Urinary bladder (tissue), 4 donors: ENCODE measurements around the gene TMIGD3. TPM values are rescaled to one million over a fixed set of nuclear protein-coding genes. Genes with fewer than 3 reads are reported as not detected.
A peak's percentile ranks its signal among the peaks of the same experiment; 100 is the strongest.

Source experiments
- DNase-seq: peaks from one replicate; pipeline ENCODE4 v3.0.0-alpha.2; 2015; ENCODE audit errors: extremely low spot score
- H3K27ac ChIP-seq: one replicate; pipeline ENCODE4 v1.5.1; 2013; ENCODE audit warnings: low read depth, mild to moderate bottlenecking, moderate library complexity
- H3K36me3 ChIP-seq: one replicate; pipeline ENCODE4 v1.6.1; 2013; ENCODE audit warnings: mild to moderate bottlenecking, moderate library complexity; ENCODE audit not compliant: insufficient read depth
- H3K4me1 ChIP-seq: one replicate; pipeline ENCODE4 v1.6.1; 2013; ENCODE audit warnings: mild to moderate bottlenecking, moderate library complexity; ENCODE audit not compliant: insufficient read depth
- H3K4me3 ChIP-seq: one replicate; pipeline ENCODE4 v1.5.1; 2013; ENCODE audit warnings: low read depth, low read length
- WGBS: extraction: QIAGEN DNeasy Blood & Tissue Kit; methylation state at CpG from one replicate; pipeline ENCODE4 v1.1.7; 2013; 5-methylcytosine and 5-hydroxymethylcytosine counted together
- polyA plus RNA-seq: library from polyadenylated mRNA; stranded (reverse); fragments of 200-250 nt; gene quantifications from one replicate; pipeline ENCODE4 v1.2.3, GENCODE V29; 2013
- total RNA-seq: library from RNA; depleted of rRNA; stranded (reverse); fragments of >200 nt; gene quantifications from one replicate; pipeline ENCODE4 v1.2.3, GENCODE V29; 2014
- donor health status: healthy with polysubstance abuse.
- donor health status: healthy.

TMIGD3 gene
- total and polyA plus RNA-seq, 2 donors = 0.74 to 5.0 TPM

DNA sequence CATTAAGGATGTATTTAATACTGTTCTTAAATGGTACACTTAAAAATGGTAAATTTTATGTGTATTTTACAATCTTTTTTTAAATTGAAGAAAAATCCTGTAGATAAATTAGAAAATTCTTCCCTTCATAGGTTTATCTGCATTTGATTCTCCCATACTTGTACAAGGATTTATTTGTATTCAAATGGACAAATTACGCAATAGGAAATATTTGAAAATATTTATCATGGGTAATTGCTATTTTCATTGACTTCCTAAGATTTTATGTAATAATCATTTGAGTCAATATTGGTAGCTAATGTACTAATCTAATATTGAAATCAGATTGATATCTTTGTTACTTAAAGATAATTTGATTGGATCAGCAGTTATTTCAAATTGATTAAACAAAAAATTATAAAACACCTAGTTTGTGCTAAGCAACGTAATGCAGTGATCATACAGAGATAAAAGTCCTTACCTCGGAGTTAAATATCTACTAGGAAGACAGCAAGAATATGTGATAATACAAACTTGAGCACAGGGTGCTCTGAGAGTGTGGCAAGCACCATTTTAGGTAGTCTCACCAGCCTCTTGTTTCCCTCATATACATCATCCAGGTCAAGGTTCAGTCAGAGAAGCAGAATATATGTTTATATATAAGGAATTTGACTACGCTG is 40.9 kb downstream of the TMIGD3 start:
- DNase-seq = no peak
- 54% methylated on average over 4 of the region's 4 CpGs for WGBS
- Histone ChIP-seq H3K4me3 (no peak overlapping the region), H3K4me1 (no peaks in the 10 kb centered on the region), H3K27ac (no peak overlapping the region), H3K36me3 (peaks cover 2% of the 10 kb centered on the region)

GRCh38 chr1:111461765-111462164 is 41.7 kb downstream of the TMIGD3 start:
- 96% methylated on average over 6 of the region's 6 CpGs for WGBS
- Histone ChIP-seq H3K27ac (no peak overlapping the region), H3K4me3 (no peak overlapping the region), H3K4me1 (no peaks in the 10 kb centered on the region), H3K36me3 (peaks cover 2% of the 10 kb centered on the region)
- DNase-seq = no peak

DNA sequence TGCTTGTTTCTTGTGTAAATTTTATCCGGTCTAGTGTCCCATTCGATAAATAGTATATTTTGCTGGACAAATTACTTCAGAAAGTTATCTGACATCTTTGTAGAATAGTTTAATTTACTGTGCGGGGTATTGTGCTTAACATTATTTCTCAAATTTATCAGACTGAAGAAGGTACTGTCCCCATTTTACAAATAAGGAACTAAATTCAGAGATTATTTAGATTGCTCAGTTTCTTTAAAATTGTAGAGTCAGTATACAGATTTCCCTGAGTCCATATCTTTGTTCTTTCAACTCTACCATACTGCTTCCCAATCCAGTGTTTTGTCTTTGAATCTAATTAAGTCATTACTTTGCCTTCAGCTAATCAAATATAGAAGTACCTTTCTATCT is 47.8 kb downstream of the TMIGD3 start:
- no peak overlapping the region for H3K27ac ChIP-seq
- H3K4me1 ChIP-seq = peaks cover 4% of the 10 kb centered on the region
- H3K36me3 ChIP-seq = peaks cover 2% of the 10 kb centered on the region
- no peak overlapping the region for H3K4me3 ChIP-seq
- WGBS = 93% methylated on average over 3 of the region's 3 CpGs
- no peak for DNase-seq

- Histone ChIP-seq H3K4me1 (peaks cover 4% of the 10 kb centered on the region), H3K36me3 (peaks cover 2% of the 10 kb centered on the region), H3K27ac (no peak overlapping the region), H3K4me3 (no peak overlapping the region)
- WGBS = 66% methylated on average over 5 of the region's 5 CpGs
- no peak for DNase-seq
Measured at GRCh38 chr1:111454859-111455641, 48.4 kb downstream of the TMIGD3 start.

DNA sequence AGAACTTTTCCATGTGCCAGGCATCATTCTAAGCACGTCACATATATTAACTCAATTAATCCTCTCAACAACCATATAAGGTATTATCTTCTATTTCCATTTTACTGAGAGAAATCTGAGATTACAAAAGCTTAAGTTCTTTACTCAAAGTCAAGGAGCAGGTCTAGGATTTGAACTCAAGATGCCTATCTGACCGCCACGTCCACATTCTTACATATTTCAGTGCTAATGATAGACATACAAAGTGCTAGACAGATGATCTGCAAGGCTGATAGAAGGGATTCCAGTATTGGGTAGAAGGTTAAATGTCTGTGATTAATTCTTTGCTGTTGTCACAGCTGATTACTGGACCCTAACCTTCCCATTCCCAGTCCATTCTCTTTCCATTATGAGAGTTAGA is 49.7 kb downstream of the TMIGD3 start:
- Histone ChIP-seq H3K4me1 (peaks cover 5% of the 10 kb centered on the region), H3K36me3 (peaks cover 2% of the 10 kb centered on the region), H3K27ac (no peak overlapping the region), H3K4me3 (no peak overlapping the region)
- 72% methylated on average over 3 of the region's 3 CpGs for WGBS
- no peak for DNase-seq

DNA sequence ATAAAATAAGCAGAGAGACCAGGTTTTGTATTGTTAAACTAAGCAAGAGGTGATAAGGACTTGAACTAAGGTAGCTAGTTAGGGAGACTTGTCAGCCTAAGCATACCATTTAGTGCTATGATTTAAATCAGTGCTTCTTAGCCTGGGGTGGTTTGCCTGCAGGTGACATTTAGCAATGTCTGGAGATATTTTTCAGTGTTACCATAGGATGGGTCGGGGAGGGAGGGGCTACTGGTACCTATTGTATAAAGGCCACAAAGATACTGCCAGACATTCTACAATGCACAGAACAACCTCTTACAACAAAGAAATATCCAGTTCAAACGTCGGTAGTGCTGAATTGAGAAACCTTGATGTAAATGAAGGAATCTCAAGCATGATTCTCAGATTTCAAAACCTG is 50.9 kb downstream of the TMIGD3 start:
- no peak overlapping the region for H3K4me3 ChIP-seq
- H3K36me3 ChIP-seq = no peaks in the 10 kb centered on the region
- DNase-seq = no peak
- WGBS = 80% methylated on average over 3 of the region's 3 CpGs
- peaks cover 5% of the 10 kb centered on the region for H3K4me1 ChIP-seq
- H3K27ac ChIP-seq = no peak overlapping the region

DNA sequence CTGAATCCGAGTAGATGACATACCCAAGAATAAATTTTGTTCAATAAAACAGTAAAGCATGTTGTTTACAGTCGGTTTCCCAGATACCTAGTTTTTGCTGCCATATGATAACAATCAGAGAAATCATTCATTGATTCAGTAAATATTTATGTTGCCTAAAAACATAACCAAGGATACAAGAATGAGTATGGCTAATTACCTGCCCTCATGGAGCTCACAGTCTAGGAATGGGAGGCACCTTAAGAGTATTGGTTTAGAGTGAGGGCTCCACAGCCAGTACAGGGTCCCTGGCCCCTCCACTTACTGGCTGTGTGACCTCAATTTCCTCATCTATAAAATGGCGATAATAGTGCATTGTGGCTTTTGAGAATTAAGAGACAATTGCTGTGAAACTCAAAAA is 53.2 kb downstream of the TMIGD3 start:
- H3K27ac ChIP-seq = no peak overlapping the region
- peaks cover 5% of the 10 kb centered on the region for H3K4me1 ChIP-seq
- WGBS = 42% methylated on average over 3 of the region's 3 CpGs

GRCh38 chr1:111449703-111450017 is 53.8 kb downstream of the TMIGD3 start:
- no peak for DNase-seq
- Histone ChIP-seq H3K4me3 (peak overlapping the region; percentile 69), H3K4me1 (peaks cover 5% of the 10 kb centered on the region), H3K36me3 (peaks cover 2% of the 10 kb centered on the region), H3K27ac (peak overlapping the region; percentile 73)
- WGBS = under 1% methylated on average over 8 of the region's 8 CpGs

More for the DNA sequence above, 53.2 kb downstream of the TMIGD3 start:
- Histone ChIP-seq H3K4me3 (peak overlapping the region; percentile 69), H3K36me3 (peaks cover 2% of the 10 kb centered on the region)
- DNase-seq = no peak

- under 1% methylated on average over 54 of the region's 54 CpGs for WGBS
- peaks cover 2% of the 10 kb centered on the region for H3K36me3 ChIP-seq
- DNase-seq = peak; percentile 99
- H3K27ac ChIP-seq = peak within 1 kb of the TSS; percentile 83
- H3K4me1 ChIP-seq = peaks cover 5% of the 10 kb centered on the region
- peak within 1 kb of the TSS; percentile 69 for H3K4me3 ChIP-seq
Measured at GRCh38 chr1:111448918-111449702, 54.3 kb downstream of the TMIGD3 start, which contains the start of the genes ATP5PB and WDR77. TSS of gene ATP5PB (plus strand) at chr1:111449464. CDS start at chr1:111449542, 78 bp downstream. TSS of gene WDR77 (minus strand) at chr1:111449256. CDS start at chr1:111449169, 87 bp downstream.

DNA sequence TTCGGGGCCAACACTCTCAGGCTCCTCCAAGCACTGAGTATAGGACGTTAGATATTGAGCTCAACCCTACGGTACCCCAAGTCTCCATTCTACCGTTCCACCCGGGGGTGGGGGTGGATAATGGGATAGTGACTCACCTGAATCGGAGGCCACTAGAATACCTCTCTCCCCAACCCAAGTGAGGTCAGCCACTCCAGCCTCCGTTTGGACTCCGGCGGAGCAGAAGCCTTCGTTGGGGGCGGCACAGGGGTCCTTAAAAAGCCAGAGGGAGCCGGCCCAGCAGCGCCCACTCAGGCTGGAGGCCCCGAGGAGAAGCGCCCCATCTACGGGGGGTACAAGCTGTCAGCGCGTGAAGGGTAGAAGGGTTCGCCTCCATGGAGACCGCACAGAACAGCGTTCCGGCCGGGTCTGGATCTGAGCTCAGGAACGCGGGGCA is 54.9 kb downstream of the TMIGD3 start:
- WGBS = under 1% methylated on average over 25 of the region's 25 CpGs
- Histone ChIP-seq H3K27ac (peak overlapping the region; percentile 83), H3K4me3 (peak overlapping the region; percentile 69), H3K36me3 (peaks cover 2% of the 10 kb centered on the region), H3K4me1 (peaks cover 5% of the 10 kb centered on the region)
- no peak for DNase-seq

- H3K4me1 ChIP-seq = peaks cover 3% of the 10 kb centered on the region
- 71% methylated on average over 4 of the region's 4 CpGs for WGBS
- peak overlapping the region; percentile 51 for H3K27ac ChIP-seq
- H3K4me3 ChIP-seq = no peak overlapping the region
- peaks cover 2% of the 10 kb centered on the region for H3K36me3 ChIP-seq
- no peak for DNase-seq
Measured at GRCh38 chr1:111446967-111447892, 56.2 kb downstream of the TMIGD3 start.

DNA sequence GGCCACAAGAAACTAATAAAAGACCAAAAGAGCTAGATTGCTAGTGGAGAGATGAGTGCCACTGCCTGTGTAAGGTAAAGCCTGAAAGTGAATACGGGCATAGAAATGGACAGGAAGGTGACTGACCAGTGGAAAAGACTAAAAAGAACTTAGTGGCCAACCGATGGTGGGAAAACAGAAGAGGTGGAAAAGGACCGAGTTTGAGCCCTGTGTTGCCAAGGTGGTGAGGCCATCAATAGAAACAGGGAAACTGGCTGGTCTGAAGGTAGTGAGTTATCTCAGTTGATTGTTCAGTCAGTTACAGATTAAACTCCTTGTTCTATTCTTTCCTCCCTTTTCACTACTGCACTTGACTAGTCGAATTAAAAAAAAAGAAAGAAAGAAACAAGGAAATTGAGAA is 56.9 kb downstream of the TMIGD3 start:
- peaks cover 3% of the 10 kb centered on the region for H3K4me1 ChIP-seq
- DNase-seq = no peak
- H3K36me3 ChIP-seq = peaks cover 2% of the 10 kb centered on the region
- H3K27ac ChIP-seq = peak overlapping the region; percentile 51
- WGBS = 90% methylated on average over 4 of the region's 4 CpGs
- H3K4me3 ChIP-seq = no peak overlapping the region

- Histone ChIP-seq H3K36me3 (peaks cover 2% of the 10 kb centered on the region), H3K27ac (no peak overlapping the region), H3K4me1 (no peaks in the 10 kb centered on the region), H3K4me3 (no peak overlapping the region)
- no peak for DNase-seq
- WGBS = 66% methylated on average over 3 of the region's 3 CpGs
Measured at GRCh38 chr1:111444031-111444430, 59.4 kb downstream of the TMIGD3 start.
